ENCODE measurements around the gene DIDO1. TPM values are rescaled to one million over a fixed set of nuclear protein-coding genes. Genes with fewer than 3 reads are reported as not detected.

The DIDO1 gene
- total and polyA plus RNA-seq, 2 of the 4 experiments (the other 2 are of a cell fraction) = 21.8 to 28.1 TPM

DNA sequence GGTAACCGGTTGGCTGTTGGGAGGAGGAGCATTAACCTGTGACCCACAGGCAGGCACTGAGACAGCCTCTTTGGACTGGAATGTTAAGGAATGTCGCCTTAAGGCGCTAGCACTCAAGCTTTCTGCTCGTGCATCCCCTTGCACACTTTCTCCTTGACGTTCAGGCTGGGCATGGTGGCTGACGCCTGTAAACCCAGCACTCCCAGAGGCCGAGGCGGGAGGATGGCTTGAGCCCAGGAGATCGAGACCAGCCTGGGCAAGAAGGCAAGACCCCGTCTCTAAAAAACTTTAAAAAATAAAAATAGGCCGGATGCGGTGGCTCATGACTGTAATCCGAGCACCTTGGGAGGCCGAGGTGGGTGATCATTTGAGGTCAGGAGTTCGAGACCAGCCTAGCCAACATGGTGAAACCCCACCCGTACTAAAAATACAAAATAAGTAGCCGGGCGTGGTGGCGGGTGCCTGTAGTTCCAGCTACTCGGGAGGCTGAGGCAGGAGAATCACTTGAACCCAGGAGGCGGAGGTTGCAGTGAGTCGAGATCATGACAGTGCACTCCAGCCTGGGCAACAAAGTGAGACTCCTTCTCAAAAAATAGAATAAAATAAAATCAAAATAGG is 9.8 kb upstream of the DIDO1 start:
- Histone ChIP-seq H3K4me2 (ENCODE audit: low read depth, low read length) (no peak overlapping the region; the same call in 1 of the 2 replicates), H3K4me1 (ENCODE audit: control insufficient read depth, insufficient read depth, low read length) (peaks cover 12% of the 10 kb centered on the region), H3K4ac (ENCODE audit: low read depth, low read length) (0 out of 2 replicates have a peak overlapping the region, but pooled peaks have one; percentile 7), H4K8ac (ENCODE audit: low read depth in 2 of 2, low read length in 2 of 2) (peak overlapping the region; percentile 8 to 44; a peak in 2 of 4 replicates), H3K27me3 (ENCODE audit: control insufficient read depth, insufficient read depth, low read length) (no peaks in the 10 kb centered on the region), H2BK120ac (ENCODE audit: low read depth, low read length) (no peak overlapping the region), H3K4me3 (ENCODE audit: insufficient read depth, low read depth, low read length) (no peak overlapping the region), H2BK5ac (ENCODE audit: low read depth, low read length, poor library complexity, severe bottlenecking) (no peak overlapping the region), H3K36me3 (ENCODE audit: control insufficient read depth, insufficient read depth, low read length) (peaks cover 17% of the 10 kb centered on the region), H3K18ac (ENCODE audit: low read depth, low read length) (no peak overlapping the region), H3K9ac (ENCODE audit: low read depth, low read length) (no peak overlapping the region), H3K9me3 (ENCODE audit: control insufficient read depth, insufficient read depth, low read length) (no peaks in the 10 kb centered on the region), H4K20me1 (ENCODE audit: insufficient read depth, low read length) (peaks cover 74% of the 10 kb centered on the region), H3K9me1 (ENCODE audit: insufficient read depth, low read length) (peaks cover 30% of the 10 kb centered on the region), H2AK5ac (ENCODE audit: low read depth, low read length) (peak overlapping the region; percentile 90; the same call in 1 of the 2 replicates), H3K14ac (replicated peaks; ENCODE audit: low read depth, low read length) (no peak overlapping the region), H3K79me1 (ENCODE audit: low read depth in 1 of 2, low read length in 2 of 2) (peaks cover 3 to 57% of the 10 kb centered on the region in 2 experiments; a peak in 3 of 4 replicates), H3K23ac (ENCODE audit: low read depth, low read length) (peak overlapping the region; percentile 48; the same call in 1 of the 2 replicates), H3K27ac (ENCODE audit: insufficient read depth, low read length) (peak overlapping the region; percentile 28), H2BK20ac (ENCODE audit: low read depth, low read length) (no peak overlapping the region), H2BK15ac (ENCODE audit: low read depth, low read length) (no peak overlapping the region), H4K91ac (ENCODE audit: insufficient read depth, low read depth, low read length) (no peak overlapping the region), H3K56ac (ENCODE audit: extremely low read depth, insufficient read depth, low read length) (no peak overlapping the region), H2AFZ (replicated peaks; ENCODE audit: low read length, poor library complexity) (no peak overlapping the region), H2AK9ac (replicated peaks; ENCODE audit: low read depth, low read length, poor library complexity) (peak overlapping the region; percentile 0), H4K5ac (ENCODE audit: low read depth, low read length) (no peak overlapping the region)
- no peak for TF ChIP-seq MAFK (IDR thresholded peaks at IDR 0.05; ENCODE audit: low read depth, low read length)
- TF ChIP-seq FOS (IDR thresholded peaks at IDR 0.05; ENCODE audit: low read depth, low read length) = no peak
- TF ChIP-seq CHD1 (IDR thresholded peaks at IDR 0.05; ENCODE audit: low read depth, low read length) = no peak
- no peak for TF ChIP-seq MXI1 (IDR thresholded peaks at IDR 0.05; ENCODE audit: borderline replicate concordance, low read depth, low read length)
- TF ChIP-seq BHLHE40 (IDR thresholded peaks at IDR 0.05; ENCODE audit: low read depth, low read length) = no peak
- no peak for TF ChIP-seq CEBPB (IDR thresholded peaks at IDR 0.05; ENCODE audit: low read depth, low read length)
- TF ChIP-seq, protein P1, sequence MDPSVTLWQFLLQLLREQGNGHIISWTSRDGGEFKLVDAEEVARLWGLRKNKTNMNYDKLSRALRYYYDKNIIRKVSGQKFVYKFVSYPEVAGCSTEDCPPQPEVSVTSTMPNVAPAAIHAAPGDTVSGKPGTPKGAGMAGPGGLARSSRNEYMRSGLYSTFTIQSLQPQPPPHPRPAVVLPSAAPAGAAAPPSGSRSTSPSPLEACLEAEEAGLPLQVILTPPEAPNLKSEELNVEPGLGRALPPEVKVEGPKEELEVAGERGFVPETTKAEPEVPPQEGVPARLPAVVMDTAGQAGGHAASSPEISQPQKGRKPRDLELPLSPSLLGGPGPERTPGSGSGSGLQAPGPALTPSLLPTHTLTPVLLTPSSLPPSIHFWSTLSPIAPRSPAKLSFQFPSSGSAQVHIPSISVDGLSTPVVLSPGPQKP (IDR thresholded peaks at IDR 0.05; ENCODE audit: borderline replicate concordance, low read depth, low read length) = no peak
- TF ChIP-seq NFE2L2 (IDR thresholded peaks at IDR 0.05; ENCODE audit: low read depth, low read length) = no peak
- no peak for TF ChIP-seq MAZ (IDR thresholded peaks at IDR 0.05; ENCODE audit: borderline replicate concordance, low read depth, low read length)
- TF ChIP-seq RFX5 (IDR thresholded peaks at IDR 0.05; ENCODE audit: low read depth, low read length) = no peak
- no peak for TF ChIP-seq POLR2A (IDR thresholded peaks at IDR 0.05; ENCODE audit: low read depth, low read length)
- TF ChIP-seq, protein P2, sequence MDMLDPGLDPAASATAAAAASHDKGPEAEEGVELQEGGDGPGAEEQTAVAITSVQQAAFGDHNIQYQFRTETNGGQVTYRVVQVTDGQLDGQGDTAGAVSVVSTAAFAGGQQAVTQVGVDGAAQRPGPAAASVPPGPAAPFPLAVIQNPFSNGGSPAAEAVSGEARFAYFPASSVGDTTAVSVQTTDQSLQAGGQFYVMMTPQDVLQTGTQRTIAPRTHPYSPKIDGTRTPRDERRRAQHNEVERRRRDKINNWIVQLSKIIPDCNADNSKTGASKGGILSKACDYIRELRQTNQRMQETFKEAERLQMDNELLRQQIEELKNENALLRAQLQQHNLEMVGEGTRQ (IDR thresholded peaks at IDR 0.05; ENCODE audit: low read depth, low read length) = no peak
- no peak for TF ChIP-seq RCOR1 (IDR thresholded peaks at IDR 0.05; ENCODE audit: insufficient replicate concordance, low read length)
- TF ChIP-seq SMC3 (IDR thresholded peaks at IDR 0.05; ENCODE audit: low read depth, low read length) = no peak
- no peak for TF ChIP-seq RAD21 (IDR thresholded peaks at IDR 0.05; ENCODE audit: low read length)
- TF ChIP-seq, protein P3, sequence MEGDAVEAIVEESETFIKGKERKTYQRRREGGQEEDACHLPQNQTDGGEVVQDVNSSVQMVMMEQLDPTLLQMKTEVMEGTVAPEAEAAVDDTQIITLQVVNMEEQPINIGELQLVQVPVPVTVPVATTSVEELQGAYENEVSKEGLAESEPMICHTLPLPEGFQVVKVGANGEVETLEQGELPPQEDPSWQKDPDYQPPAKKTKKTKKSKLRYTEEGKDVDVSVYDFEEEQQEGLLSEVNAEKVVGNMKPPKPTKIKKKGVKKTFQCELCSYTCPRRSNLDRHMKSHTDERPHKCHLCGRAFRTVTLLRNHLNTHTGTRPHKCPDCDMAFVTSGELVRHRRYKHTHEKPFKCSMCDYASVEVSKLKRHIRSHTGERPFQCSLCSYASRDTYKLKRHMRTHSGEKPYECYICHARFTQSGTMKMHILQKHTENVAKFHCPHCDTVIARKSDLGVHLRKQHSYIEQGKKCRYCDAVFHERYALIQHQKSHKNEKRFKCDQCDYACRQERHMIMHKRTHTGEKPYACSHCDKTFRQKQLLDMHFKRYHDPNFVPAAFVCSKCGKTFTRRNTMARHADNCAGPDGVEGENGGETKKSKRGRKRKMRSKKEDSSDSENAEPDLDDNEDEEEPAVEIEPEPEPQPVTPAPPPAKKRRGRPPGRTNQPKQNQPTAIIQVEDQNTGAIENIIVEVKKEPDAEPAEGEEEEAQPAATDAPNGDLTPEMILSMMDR (conservative IDR thresholded peaks at IDR 0.05; ENCODE audit: low read depth, low read length) = no peak
- dilution Hi-C loops (cut with HindIII; ENCODE audit: low sequenced_read_pairs, unreplicated experiment) = no loop called here
- no TSS peak for BruUV-seq (replicated peaks)
- ChIA-PET CTCF (no interaction called here), POLR2A (ENCODE audit: unreplicated experiment) (no interaction called here)
- in situ Hi-C loops (cut with MboI; ENCODE audit: low sequenced_read_pairs) = no loop called here
- ATAC-seq (ENCODE audit: low read depth) = no peak
- DNase-seq = no peak
- intact Hi-C loops (cut with micrococcal nuclease) = loop anchor here (2.0 kb wide), 1 partner anchor 35 kb away; no protein-coding TSS in a partner anchor
- WGBS, 2 experiments (ENCODE audit: extremely low coverage in 2 of 2, insufficient read length in 1 of 2) = 95% methylated on average over 4 of the region's 22 CpGs; no CpG with 5 or more reads in 1 of the 2 experiments

All from IMR-90 (cell line).